Caco-2 (cell line): ENCODE results near the gene SNRPA1. TPM values are rescaled to one million over a fixed set of nuclear protein-coding genes. Genes with fewer than 3 reads are reported as not detected.

Experiments
- BruUV-seq: library from RNA; stranded (reverse); fragments of 400-500 nt; replicated peaks from 2 replicates; lab custom pipeline; 2021; lab: Mats Ljungman, UMichigan
- CTCF ChIA-PET: fragments of 300-600 bp; sonication (Branson Sonifier 250); formaldehyde crosslinking; loops from one replicate; lab custom pipeline; 2022; ENCODE audit warnings: antibody characterized with exemption; lab: Charles Lee
- POLR2A ChIA-PET: fragments of 300-600 bp; sonication (Branson Sonifier 250); formaldehyde crosslinking; loops from one replicate; lab custom pipeline; 2022; ENCODE audit warnings: antibody characterized with exemption; lab: Charles Lee
- DNase-seq, 2 experiments: peaks; one replicate each; pipeline versions ENCODE4 v3.0.0 to v3.0.0-alpha.2; 2020 to 2022
- H3K27me3 ChIP-seq: replicated peaks from 2 replicates; pipeline ENCODE4 v1.6.0; 2011; ENCODE audit warnings: low read length; ENCODE audit not compliant: control insufficient read depth, insufficient read depth
- H3K36me3 ChIP-seq: 2 replicates; pipeline ENCODE4 v1.5.1; 2011; ENCODE audit warnings: low read length; ENCODE audit not compliant: control insufficient read depth, insufficient read depth
- H3K4me1 ChIP-seq: fragments of 250-450 bp; sonication (Bioruptor Pico); 2 replicates; pipeline ENCODE4 v1.5.1; 2020; ENCODE audit warnings: mild to moderate bottlenecking
- H3K4me3 ChIP-seq: 2 replicates; pipeline ENCODE4 v1.5.1; 2011; ENCODE audit warnings: low read depth, mild to moderate bottlenecking, control low read depth, low read length
- H3K9me3 ChIP-seq: fragments of 250-450 bp; sonication (Bioruptor Pico); 2 replicates; pipeline ENCODE4 v1.5.1; 2020; ENCODE audit warnings: mild to moderate bottlenecking, moderate library complexity
- H3K27ac Mint-ChIP-seq: one replicate; pipeline ENCODE4 v1.8.0; 2022; ENCODE audit warnings: mixed read lengths; ENCODE audit not compliant: unreplicated experiment
- H3K27me3 Mint-ChIP-seq: one replicate; pipeline ENCODE4 v1.8.0; 2022; ENCODE audit warnings: mixed read lengths; ENCODE audit not compliant: insufficient read depth, unreplicated experiment
- H3K36me3 Mint-ChIP-seq: one replicate; pipeline ENCODE4 v1.8.0; 2022; ENCODE audit warnings: mild to moderate bottlenecking, mixed read lengths; ENCODE audit not compliant: insufficient read depth, unreplicated experiment
- H3K4me1 Mint-ChIP-seq: one replicate; pipeline ENCODE4 v1.8.0; 2022; ENCODE audit warnings: low read depth, mixed read lengths; ENCODE audit not compliant: unreplicated experiment
- H3K4me3 Mint-ChIP-seq: one replicate; pipeline ENCODE4 v1.8.0; 2022; ENCODE audit warnings: mild to moderate bottlenecking, moderate library complexity, mixed read lengths; ENCODE audit not compliant: unreplicated experiment
- H3K9me3 Mint-ChIP-seq: one replicate; pipeline ENCODE4 v1.8.0; 2022; ENCODE audit warnings: mixed read lengths; ENCODE audit not compliant: unreplicated experiment
- CTCF ChIP-seq, 2 experiments: fragments of 200-600 bp in 1 of 2; IDR thresholded peaks; 1 replicate in 1 of 2; 2 replicates in 1 of 2; pipeline versions ENCODE4 v1.5.1 to v1.8.0; 2011 to 2022; ENCODE audit warnings: antibody characterized with exemption in 1 of 2, control low read depth in 1 of 2, inconsistent platforms in 1 of 2, low read depth in 1 of 2, low read length in 1 of 2, mild to moderate bottlenecking in 1 of 2, moderate library complexity in 1 of 2; ENCODE audit not compliant: insufficient read depth in 1 of 2, severe bottlenecking in 1 of 2, unreplicated experiment in 1 of 2
- intact Hi-C: fragments of 100-400 bp; cut with micrococcal nuclease; formaldehyde crosslinking; loops from one replicate; pipeline ENCODE4 v1.10.0; 2022; ENCODE audit not compliant: unreplicated experiment
- total RNA-seq: library from RNA; stranded (reverse); gene quantifications from 2 replicates; pipeline ENCODE4 v1.2.3, GENCODE V29; 2022

Gene SNRPA1
- total RNA-seq, 1 experiment from 2014 or later: 123 TPM

DNA sequence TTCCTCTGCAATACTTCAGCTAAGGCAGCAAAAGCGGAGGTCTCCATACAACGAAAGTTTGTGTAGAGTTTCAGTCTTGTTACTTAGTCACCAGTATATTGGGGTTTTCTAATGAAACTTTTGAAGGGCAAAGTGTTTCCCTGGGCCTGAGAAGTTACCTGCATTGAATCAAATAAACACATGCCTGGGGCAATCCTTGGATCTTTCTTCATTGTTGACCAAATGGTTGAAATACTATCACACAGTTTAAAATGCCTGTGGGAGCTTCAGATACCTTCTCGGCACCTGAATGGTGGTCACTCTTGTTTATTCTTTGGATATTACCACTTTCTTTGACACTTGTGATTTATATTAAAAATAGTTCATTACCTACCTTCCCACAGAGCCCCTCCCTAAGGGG, 42.2 kb downstream of the SNRPA1 start:
- H3K4me1 ChIP-seq: peaks cover 17% of the 10 kb centered on the region
- Mint-ChIP-seq H3K27me3 (no peaks in the 10 kb centered on the region), H3K27ac (peak overlapping the region; percentile 67), H3K4me1 (peaks cover 8% of the 10 kb centered on the region), H3K36me3 (no peaks in the 10 kb centered on the region), H3K4me3 (peak overlapping the region; percentile 87), H3K9me3 (no peaks in the 10 kb centered on the region)
- intact Hi-C loops: no loop called here
- H3K36me3 ChIP-seq: no peaks in the 10 kb centered on the region
- no TSS peak for BruUV-seq
- ChIA-PET POLR2A (no interaction called here), CTCF (interaction anchor here (0.8 kb wide), 1 partner anchor 9 kb away, joined by 3 read pairs; no protein-coding TSS in a partner anchor)
- H3K4me3 ChIP-seq: peak overlapping the region; percentile 88
- no peak for DNase-seq
- no peaks in the 10 kb centered on the region for H3K27me3 ChIP-seq
- no peak for TF ChIP-seq CTCF (IDR thresholded peaks at IDR 0.05; ENCODE audit: insufficient read depth in 1 of 2, low read depth in 1 of 2, low read length in 1 of 2, severe bottlenecking in 1 of 2, unreplicated experiment in 1 of 2)
- no peaks in the 10 kb centered on the region for H3K9me3 ChIP-seq

GRCh38 chr15:101251830-101252820, 42.9 kb downstream of the SNRPA1 start, which contains the start of gene CHSY1:
Gene CHSY1, minus strand, starts transcription at chr15:101252048. Its CDS starts 592 bp downstream, at chr15:101251456.
- TSS peak; percentile 79 for BruUV-seq
- H3K36me3 Mint-ChIP-seq: peaks cover 1% of the 10 kb centered on the region
- H3K4me3 ChIP-seq: peak within 1 kb of the TSS; percentile 88
- H3K27ac Mint-ChIP-seq: peak within 1 kb of the TSS; percentile 67
- TF ChIP-seq CTCF (IDR thresholded peaks at IDR 0.05; ENCODE audit: insufficient read depth in 1 of 2, low read depth in 1 of 2, low read length in 1 of 2, severe bottlenecking in 1 of 2, unreplicated experiment in 1 of 2): no peak
- H3K36me3 ChIP-seq: no peaks in the 10 kb centered on the region
- POLR2A ChIA-PET: interaction anchor here (0.6 to 0.7 kb wide), 11 partner anchors 12 to 1306 kb away, joined by 3 to 10 read pairs (median 4); partner anchors contain the start of gene SNRPA1
- CTCF ChIA-PET: interaction anchor here (0.8 to 0.9 kb wide), 3 partner anchors 8 to 26 kb away, joined by 3 to 6 read pairs (median 4); no protein-coding TSS in a partner anchor
- no peaks in the 10 kb centered on the region for H3K9me3 Mint-ChIP-seq
- H3K4me1 ChIP-seq: peaks cover 17% of the 10 kb centered on the region
- H3K27me3 Mint-ChIP-seq: no peaks in the 10 kb centered on the region
- no peaks in the 10 kb centered on the region for H3K27me3 ChIP-seq
- peak; percentile 80 to 87 for DNase-seq
- H3K4me1 Mint-ChIP-seq: peaks cover 8% of the 10 kb centered on the region
- peak within 1 kb of the TSS; percentile 87 for H3K4me3 Mint-ChIP-seq
- no peaks in the 10 kb centered on the region for H3K9me3 ChIP-seq
- intact Hi-C loops: no loop called here
